DMS 273 (cell line): ENCODE results near the gene PPP5C.
"Not testable (repeated sequence)": the region's sequence is repeated elsewhere in the genome, so short reads cannot be mapped to it uniquely, and the experiment has no call there.

Source experiments
- DNase-seq: peaks from one replicate; lab custom pipeline; 2025; ENCODE audit not compliant: unreplicated experiment; lab: John Stamatoyannopoulos, UW

Gene PPP5C

GRCh38 chr19:46427518-46428045 is 80.7 kb downstream of the PPP5C start:
- no peak for DNase-seq

GRCh38 chr19:46428239-46429135 is 81.6 kb downstream of the PPP5C start, which contains the start of gene PNMA8C:
TSS of gene PNMA8C (minus strand) at chr19:46428936. CDS start at chr19:46428359, 577 bp downstream.
- DNase-seq = peak; percentile 79

DNA sequence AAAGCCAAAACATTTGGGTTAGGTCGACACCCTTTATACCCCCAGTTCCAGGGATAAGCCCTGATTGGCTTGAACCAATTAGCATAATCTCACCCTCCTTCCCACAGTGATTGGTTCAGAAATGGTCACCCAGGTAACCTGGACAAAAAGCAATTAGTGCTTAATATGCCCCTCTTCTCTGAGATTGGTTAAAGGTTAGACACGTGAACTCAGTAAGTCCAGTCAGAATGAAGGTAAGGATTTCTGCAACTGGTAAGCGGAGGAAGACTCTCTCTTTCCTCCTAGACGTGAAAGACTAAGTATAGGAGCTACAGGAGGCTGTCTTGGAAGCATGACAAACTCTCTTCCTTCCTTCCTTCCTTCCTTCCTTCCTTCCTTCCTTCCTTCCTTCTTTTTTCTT is 83.1 kb downstream of the PPP5C start:
- no peak for DNase-seq

DNA sequence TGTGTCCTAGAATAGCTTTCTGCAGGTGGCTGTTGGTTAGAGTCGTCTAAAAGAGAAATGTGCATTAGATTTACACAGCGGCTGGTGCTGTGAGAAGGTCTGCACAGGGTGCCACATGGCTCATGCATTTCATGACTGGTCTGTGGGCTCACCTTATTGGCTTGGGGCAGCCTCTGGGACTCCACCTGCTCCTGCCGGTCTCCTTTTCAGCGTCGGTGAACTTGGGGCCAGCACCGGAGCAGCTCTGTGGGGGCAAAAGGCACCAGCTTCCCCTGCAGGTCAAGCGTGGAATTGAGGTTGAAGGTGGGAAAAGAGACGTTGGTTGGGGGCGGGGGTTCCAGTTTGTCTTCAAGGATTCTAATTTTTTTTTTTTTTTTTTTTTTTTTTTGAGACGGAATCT is 84.9 kb downstream of the PPP5C start:
- peak; percentile 33 for DNase-seq

GRCh38 chr19:46433470-46433869 is 86.6 kb downstream of the PPP5C start:
- not testable (repeated sequence) for DNase-seq

- DNase-seq = no peak
These were observed 88.1 kb downstream of the PPP5C start for GRCh38 chr19:46435009-46435408.

GRCh38 chr19:46435689-46436088 is 88.8 kb downstream of the PPP5C start:
- DNase-seq = not testable (repeated sequence)
